ENCODE results near the gene CACNA2D2. TPM values are rescaled to one million over a fixed set of nuclear protein-coding genes. Genes with fewer than 3 reads are reported as not detected.

CACNA2D2 gene
- total RNA-seq, 1 experiment from 2014 or later = 27.7 TPM

- no peaks in the 10 kb centered on the region for H3K9me3 Mint-ChIP-seq
- Histone ChIP-seq H3K23me2 (ENCODE audit: insufficient read length, low read depth, low read length, poor library complexity, severe bottlenecking) (peaks cover 3% of the 10 kb centered on the region), H2BK20ac (ENCODE audit: low read depth, low read length, poor library complexity, severe bottlenecking) (no peak overlapping the region), H3K18ac (ENCODE audit: insufficient read length, low read depth, low read length) (no peak overlapping the region), H3K9ac (ENCODE audit: extremely low read depth, insufficient read length, low read length) (no peak overlapping the region), H3K4ac (ENCODE audit: low read depth, low read length) (no peak overlapping the region), H3K27ac (ENCODE audit: insufficient read length, low read depth, low read length) (no peak overlapping the region), H3K9me3 (ENCODE audit: control insufficient read depth, low read depth, low read length) (no peaks in the 10 kb centered on the region), H2BK5ac (ENCODE audit: insufficient read length, low read length) (no peak overlapping the region), H2AFZ (ENCODE audit: low read length) (no peak overlapping the region), H4K5ac (ENCODE audit: insufficient read length, low read depth, low read length) (no peak overlapping the region), H3K4me1 (ENCODE audit: insufficient read depth, low read length) (0 out of 2 replicates have a peak, but pooled peaks cover 3% of the 10 kb centered on the region), H2BK15ac (ENCODE audit: low read depth, low read length) (no peak overlapping the region), H3T11ph (ENCODE audit: low read length) (no peak overlapping the region), H4K91ac (ENCODE audit: insufficient read length, low read depth, low read length) (no peak overlapping the region), H2BK12ac (ENCODE audit: insufficient read length, low read depth, low read length) (no peak overlapping the region), H3K27me3 (ENCODE audit: insufficient read depth, low read length) (no peaks in the 10 kb centered on the region), H2AK5ac (ENCODE audit: insufficient read length, low read length) (no peak overlapping the region), H3K56ac (ENCODE audit: insufficient read length, low read depth, low read length) (no peak overlapping the region), H2BK120ac (ENCODE audit: low read depth, low read length, poor library complexity, severe bottlenecking) (no peak overlapping the region), H3K79me2 (ENCODE audit: insufficient read depth, low read length) (no peaks in the 10 kb centered on the region), H3K4me2 (ENCODE audit: insufficient read depth, insufficient read length, low read length) (no peak overlapping the region), H4K20me1 (ENCODE audit: control insufficient read depth, insufficient read depth, insufficient read length) (no peaks in the 10 kb centered on the region), H4K8ac (replicated peaks; ENCODE audit: insufficient read length, low read depth, low read length) (no peak overlapping the region), H3K79me1 (ENCODE audit: insufficient read depth, low read depth, low read length, poor library complexity, severe bottlenecking) (no peaks in the 10 kb centered on the region), H3K23ac (ENCODE audit: insufficient read length, low read depth, low read length) (no peak overlapping the region), H3K14ac (ENCODE audit: insufficient read depth, low read length) (no peak overlapping the region)
- TF ChIP-seq CTCF (conservative IDR thresholded peaks at IDR 0.05) = no peak
- DNase-seq = no peak
- no peak overlapping the region for H3K27ac Mint-ChIP-seq
- peaks cover 2% of the 10 kb centered on the region for H3K27me3 Mint-ChIP-seq (ENCODE audit: low read depth)
- no peak overlapping the region; a peak in 1 of 5 replicates for H3K4me3 Mint-ChIP-seq
- peaks cover 0 to 4% (median 2%) of the 10 kb centered on the region in 3 experiments; a peak in 2 of 7 replicates for H3K36me3 Mint-ChIP-seq (ENCODE audit: insufficient read depth in 1 of 3, low read depth in 3 of 3)
- no CpG with 5 or more reads among the region's 4 CpGs for whole genome bisulfite sequencing (ENCODE audit: extremely low coverage, insufficient read length, low lambda C conversion rate)
- H3K4me1 Mint-ChIP-seq = peaks cover 10 to 22% of the 10 kb centered on the region in 2 experiments
Measured at GRCh38 chr3:50417637-50418033, 85.8 kb downstream of the CACNA2D2 start.
